HG02763 (cell line): ENCODE results near the gene PMM2.

Source experiments
- ATAC-seq: cut with Tn5 transposase; IDR thresholded peaks from one replicate; pipeline ENCODE4 v1.9.1; 2021; ENCODE audit warnings: mild to moderate bottlenecking, moderate library complexity; ENCODE audit not compliant: unreplicated experiment

PMM2 gene

DNA sequence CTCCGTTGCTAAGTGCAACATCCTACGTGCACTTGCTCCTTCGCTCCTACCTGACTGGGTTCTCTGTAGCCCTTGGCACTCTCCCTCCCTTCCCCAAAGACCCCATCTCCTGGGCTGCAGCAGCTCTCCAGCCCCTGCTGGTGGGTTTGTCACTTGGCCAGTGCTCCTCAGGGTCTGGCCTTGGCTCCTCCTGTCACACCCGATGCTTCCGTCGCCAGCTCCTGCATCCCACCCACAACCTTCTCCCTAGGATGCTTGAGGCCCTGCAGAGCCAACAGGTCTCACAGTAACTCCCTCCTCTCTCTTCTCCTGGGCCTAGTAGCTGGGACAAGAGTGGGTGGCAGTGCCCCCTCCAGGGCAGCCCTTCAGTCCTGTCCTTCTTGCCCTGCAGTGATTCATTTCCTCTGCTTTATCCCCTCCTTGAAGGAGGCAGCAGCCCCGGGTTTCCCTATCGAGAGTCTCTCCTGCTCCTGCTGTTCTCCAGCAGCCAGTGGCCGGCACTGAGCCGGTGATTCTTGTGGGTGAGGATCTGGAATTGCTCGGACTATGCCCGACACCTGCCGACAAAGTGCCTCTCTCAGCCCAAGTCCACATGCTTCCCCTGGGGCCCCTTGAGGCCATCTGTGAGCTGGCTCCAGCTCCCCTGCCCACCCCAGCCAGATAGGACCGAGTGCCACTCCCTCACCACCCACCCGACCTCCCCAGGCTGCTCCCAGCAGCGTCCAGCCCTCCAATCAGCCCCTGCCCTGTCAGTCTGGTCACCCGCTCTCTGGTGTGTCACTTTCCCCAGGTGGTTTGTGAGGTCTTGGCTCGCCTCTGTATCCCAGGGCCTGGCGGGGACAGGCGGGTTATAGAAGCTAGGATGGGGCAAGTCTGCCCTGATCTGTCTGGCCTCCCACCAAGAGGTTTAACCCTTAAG lies 88.3 kb downstream of the PMM2 start:
- no peak for ATAC-seq

DNA sequence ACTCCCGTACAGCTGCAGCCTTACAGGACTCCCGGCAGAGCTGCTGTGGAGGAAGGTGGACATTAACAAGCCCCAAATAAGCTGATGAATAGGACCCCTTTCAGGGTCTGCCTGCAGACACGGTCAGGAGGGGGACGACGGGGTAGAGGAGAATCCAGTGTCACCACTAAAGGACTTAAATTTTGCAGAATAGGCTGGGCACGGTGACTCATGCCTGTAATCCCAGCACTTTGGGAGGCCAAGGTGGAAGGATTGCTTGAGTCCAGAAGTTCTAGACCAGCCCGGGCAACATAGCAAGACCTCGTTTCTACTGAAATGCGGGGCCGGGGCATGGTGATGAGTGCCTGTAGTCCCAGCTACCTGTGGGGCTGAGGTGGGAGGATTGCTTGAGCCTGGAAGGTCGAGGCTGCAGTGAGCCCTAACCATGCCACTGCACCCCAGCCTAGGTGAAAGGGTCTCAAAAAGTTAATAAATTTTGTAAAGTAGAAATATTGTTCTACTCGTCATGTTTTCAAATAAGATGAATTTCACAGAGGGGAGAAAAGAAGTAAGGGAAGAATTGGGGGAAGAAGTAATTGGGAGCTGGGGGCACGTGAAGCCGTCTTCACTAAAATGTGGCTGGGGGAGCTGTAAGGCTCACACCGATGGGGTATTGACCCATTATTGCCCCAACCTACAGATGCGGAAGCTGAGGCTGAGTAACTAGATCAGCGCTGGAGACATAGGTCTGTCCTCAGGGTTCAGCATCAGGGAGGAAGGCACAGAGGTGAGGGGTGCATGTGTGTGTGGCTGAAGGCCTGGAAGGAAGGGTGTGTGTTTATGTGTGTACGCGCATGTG lies 89.2 kb downstream of the PMM2 start:
- ATAC-seq, result no peak

DNA sequence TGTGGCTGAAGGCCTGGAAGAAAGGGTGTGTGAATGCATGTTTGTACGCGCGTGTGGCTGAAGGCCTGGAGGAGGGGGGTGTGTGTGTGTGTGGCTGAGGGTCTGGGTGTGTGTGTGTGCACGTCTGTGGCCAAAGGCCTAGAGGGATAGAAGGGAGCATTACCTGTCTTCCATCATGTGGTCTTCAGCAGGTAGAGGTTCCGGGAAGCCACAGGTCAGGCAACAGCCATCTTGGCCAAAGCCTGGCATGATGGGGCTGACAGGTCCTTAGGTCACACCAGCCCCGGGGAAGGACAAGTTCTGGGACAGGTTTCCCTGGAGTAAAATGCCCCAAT lies 89.8 kb downstream of the PMM2 start:
- ATAC-seq, result no peak

DNA sequence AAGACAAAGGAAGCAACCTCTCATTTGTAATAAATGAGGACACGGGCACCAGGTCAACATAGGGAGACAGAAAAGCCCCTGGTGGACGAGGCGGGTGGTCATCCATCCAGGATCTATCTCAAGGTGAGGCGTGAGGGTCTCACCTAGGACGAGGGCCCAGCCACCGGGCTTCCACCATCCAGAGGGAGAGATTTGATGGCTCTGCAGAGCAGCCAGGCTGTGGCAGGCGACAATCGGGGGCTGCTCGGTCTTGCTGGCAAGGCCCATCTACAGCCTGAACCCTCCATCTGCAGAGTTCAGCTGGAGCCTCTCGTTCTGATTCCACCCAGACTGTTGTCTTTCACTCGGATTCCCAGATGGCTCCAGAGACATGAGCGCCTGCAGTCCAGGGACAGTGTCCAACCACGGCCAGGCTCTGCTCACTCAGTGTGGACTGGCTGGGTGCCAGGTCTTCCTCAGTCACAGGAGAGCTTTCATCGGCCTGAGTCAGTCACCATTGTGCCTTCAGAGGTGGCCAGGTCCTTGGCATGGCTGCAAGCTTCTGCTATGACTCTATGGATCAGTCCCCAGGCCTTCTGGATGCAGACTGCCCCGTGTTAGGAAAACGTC lies 90.4 kb downstream of the PMM2 start:
- no peak for ATAC-seq

DNA sequence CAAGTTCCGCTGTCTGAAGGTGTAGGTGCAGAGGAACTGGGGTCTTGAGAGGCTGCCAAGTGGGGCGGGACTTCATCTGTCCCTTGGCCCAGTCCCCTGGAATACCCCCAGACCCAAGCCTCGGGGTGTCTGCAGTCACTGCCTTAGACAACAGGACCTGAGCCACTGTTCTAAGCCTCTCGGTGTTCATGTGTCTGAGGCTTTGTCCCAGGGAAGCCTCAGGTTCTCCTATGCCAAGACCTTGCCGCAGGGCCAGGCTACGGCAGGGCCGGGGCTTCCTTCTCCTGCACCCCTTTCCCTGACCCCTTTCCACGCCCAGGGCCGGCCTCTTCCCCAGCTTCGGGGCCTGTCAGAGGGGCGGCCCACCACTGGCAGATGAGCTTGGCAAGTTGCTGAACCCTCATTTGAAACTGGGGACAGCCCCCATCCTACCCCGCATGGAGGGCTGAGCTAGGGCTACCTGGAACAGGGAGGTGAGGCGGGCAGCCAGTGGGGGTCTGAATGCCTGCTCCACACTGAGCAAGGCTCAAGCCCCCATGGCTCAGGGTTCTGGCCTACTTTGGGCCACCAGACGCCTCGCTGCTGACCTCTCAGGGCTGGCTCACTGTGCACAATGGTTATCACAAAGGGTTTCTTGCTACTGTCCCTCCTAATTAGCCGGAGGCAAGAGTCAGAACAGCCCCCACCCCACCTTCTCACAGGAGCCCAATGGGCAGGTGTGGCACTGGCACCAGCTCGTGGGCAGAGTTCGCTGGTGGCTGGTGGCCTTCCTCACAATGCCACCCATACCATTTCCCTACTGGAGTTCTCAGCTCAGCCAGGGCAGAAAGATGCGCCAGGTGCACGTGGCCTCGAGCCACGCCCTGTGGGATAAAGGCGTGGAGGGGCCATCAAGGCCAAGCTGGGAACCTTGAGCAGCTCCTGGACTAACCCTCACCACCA lies 91.6 kb downstream of the PMM2 start:
- no peak for ATAC-seq

DNA sequence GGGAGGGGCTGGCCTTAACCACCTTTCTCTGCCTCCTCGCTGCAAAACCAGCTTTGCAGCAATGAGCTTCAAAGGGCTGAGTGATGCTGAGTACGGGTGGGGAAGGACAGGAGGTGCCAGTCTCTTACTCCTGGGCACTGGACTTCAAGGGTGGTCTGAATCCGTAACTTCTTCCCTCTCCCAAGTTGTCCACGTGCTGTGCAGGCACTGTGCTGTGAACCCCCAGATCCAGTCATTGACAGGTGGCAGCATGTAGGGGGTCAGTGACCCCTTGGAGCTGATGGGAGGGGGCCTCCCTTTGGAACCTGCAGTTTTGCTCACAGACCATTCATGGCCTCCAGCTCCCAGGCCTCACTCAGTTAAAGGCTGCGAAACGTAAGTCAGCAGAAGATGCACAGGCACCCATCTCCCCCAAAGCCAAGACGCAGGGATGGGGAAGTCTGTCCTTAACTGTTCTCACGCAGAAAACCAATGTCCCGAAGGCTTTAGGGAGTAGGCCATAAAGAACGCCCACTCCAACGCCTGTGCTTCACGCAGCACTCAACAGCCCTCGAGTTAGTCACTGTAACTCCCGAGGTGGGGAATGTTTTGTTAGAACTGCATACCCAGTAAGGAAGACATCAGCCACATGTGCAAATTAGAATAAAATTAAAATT lies 92.4 kb downstream of the PMM2 start:
- ATAC-seq, result no peak

DNA sequence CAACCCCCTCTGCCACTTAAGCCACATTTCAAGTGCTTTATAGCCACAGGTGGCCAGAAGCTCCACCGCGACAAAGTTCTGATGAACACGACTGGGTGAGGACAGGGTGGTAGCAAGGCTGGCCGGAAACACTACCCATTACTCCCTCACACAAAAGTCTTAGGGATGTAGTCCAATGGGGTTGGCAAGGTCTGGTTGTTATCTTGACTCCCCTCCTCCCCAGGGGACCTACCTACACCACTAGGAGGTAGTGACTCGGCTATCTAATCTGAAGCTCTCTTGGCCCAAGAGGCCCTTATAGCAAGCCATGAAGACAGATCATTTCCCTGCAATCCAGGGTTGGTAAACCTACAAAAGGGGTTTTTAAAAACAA lies 92.9 kb downstream of the PMM2 start:
- no peak for ATAC-seq

DNA sequence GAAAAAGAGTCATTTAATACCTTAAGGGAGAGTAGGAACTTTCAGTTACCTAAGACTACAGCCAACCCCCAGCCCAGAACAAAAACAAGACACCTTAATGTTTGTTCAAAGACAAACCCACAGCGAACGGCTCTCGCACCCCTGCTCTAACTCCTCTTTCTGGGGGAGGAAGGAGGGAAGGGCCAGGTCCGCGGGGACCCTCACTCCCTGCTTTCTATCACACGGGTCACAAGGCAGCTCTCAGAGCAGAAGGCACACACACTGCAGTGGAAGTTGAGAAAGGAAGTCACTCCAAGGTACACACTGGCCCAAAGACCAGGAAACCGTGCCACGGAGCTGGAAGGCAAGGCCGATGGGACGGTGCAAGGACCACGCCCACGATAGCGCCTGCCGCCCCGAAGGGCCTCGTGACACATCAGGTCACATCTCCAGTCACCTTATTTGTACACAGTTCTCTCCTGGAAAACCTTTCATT lies 94.5 kb downstream of the PMM2 start:
- ATAC-seq, result peak; percentile 26

DNA sequence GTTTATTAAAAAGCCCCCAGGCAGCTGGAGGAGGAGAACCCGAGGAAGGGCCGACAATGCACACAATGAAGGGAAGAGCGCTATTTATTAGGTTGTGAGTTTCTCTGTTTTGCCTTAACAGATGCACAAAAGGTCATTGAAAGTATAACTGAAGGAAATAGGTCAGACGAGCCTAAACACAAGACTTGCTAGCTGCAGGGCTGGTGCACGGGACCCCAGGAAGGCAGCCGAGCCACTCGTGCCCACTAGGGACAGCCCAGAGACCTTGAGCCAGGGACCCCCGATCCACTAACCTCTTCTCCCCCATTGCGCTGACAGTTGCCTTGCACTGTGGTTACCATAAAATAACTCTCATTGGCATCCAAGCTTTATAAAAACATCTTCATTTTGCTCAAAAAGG lies 95.8 kb downstream of the PMM2 start:
- no peak for ATAC-seq

DNA sequence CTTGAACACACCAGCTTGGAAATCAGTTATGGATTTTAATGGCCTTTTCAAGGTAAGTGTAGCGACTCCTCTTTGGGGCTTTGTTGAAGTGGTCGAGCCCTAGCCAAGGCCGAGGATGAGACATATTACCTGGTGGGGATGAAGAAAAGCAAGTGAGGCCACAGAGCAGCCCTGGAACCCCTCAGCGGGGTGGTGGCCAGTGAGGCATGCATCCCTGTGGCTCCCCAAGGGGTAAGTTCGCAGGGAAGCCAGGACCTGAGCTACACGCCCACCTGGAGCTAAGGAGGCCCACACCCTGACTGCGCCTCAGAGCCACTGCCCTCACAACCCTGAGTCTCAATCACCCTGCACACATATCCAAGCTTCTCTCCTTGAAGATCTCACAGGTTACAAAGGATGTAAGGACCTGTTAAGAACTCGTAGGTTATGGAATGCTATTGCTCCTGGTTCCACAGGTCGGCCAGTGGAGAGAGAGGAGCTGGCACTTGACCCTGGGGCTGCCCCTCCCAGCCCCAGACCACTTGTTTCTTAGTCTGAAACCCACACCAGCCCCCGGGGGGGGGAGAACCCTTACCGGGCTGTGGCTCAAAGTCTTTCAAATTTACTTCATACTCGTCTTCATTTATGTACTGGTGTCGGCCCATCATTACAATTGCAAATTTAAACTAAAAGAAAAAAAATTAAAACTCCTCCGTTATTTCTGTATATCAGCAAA lies 96.5 kb downstream of the PMM2 start:
- no peak for ATAC-seq

DNA sequence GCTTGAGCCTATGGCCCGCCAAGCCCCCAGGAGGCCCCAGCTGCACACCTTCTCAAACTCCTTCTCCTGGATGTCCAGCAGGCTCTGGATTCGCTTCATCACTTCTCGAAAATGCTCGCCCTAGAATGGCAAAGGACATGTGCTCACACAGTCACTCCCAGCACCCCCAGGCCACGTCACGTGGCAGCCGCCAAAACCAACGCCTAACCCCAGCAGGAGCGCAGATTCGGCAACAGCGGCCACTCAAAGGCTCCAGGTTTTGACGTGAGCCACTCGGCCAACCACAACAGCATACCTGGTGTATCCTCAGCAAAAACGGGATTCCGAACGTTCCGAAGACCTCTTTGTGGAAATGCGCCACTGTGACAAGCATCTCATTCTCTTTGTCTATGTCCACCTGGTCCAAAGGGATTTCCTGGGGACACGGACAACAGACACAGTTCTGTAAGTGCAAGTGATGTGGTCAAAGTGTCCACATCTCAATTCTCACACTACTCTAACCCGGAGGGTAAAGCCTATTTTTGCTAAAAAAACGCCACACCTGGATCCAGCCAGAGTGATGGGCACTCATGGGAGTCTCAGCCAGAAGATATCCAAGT lies 97.2 kb downstream of the PMM2 start:
- ATAC-seq, result no peak

DNA sequence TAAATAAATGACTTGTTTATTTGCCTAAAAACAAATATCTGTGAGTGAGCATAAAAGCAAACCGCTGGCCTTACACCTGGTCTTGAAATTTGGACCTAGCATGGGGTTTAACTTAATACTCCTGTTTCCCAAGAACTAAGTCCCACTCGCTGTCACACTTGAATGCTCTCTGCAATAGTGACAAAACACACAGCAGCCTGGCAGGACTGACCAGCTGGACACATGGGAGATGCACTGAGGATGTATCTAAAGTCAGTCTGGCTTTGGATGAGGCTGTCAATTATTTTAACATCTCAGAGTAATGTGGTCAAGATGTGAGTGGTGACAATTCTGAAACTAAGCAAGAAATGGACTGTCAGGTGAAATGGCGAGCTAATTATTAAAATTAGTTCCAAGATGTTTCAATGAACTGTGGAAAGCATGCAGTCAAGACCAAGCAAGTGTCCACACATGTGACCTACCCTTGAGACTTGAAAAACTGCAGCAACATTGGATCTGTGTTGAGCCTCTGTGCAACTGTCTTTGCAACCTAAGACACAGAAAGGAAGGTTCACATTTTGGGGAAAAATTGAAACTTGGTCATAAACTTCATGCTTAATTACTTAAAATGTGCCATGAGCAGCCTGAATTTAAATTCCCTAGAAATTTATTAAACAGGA lies 101.2 kb downstream of the PMM2 start:
- no peak for ATAC-seq
